H1 (cell line): ENCODE data around the gene LDLR.

Experiments used
- CTCF ChIP-seq, 3 experiments: IDR thresholded peaks; 1 replicate in 2 of 3; 2 replicates in 1 of 3; pipeline versions ENCODE4 v1.5.1 to v1.6.1; 2011; ENCODE audit warnings: low read length in 3 of 3, mild to moderate bottlenecking in 3 of 3, inconsistent platforms in 2 of 3, low read depth in 1 of 3, moderate library complexity in 1 of 3; ENCODE audit not compliant: insufficient read depth in 1 of 3; ENCODE audit errors: control extremely low read depth in 1 of 3
- SAP30 ChIP-seq: fragments of 300-600 bp; sonication (generic); IDR thresholded peaks from 2 replicates; pipeline ENCODE4 v1.7.1; 2012; ENCODE audit warnings: low read length, moderate library complexity, mild to moderate bottlenecking, inconsistent platforms; ENCODE audit not compliant: insufficient read depth, insufficient replicate concordance
- TCF12 ChIP-seq: IDR thresholded peaks from 2 replicates; pipeline ENCODE4 v1.6.1; 2011; ENCODE audit warnings: low read depth, mild to moderate bottlenecking, low read length

- TF ChIP-seq SAP30 (no peak), TCF12 (no peak), CTCF (IDR thresholded peaks at IDR 0.05; ENCODE audit: control extremely low read depth in 1 of 3, insufficient read depth in 1 of 3, low read depth in 1 of 3, low read length in 3 of 3) (no peak)
These were observed 53.4 kb downstream of the LDLR start for GRCh38 chr19:11142528-11143171.
